Astrocyte of the cerebellum (primary cell): Measurements from ENCODE around the gene VPS45.

Experiments used
- DNase-seq: peaks from one replicate; pipeline ENCODE4 v3.0.0-alpha.2; 2011; ENCODE audit warnings: low read depth
- H3K4me3 ChIP-seq: 2 replicates; pipeline ENCODE4 v1.5.1; 2011; ENCODE audit warnings: mild to moderate bottlenecking, low read depth, low read length, moderate library complexity
- in situ Hi-C: cut with HindIII; loops from 2 replicates; pipeline ENCODE4 v1.10.0; 2017; ENCODE audit warnings: low sequenced_read_pairs
- TF ChIP-seq, protein P1 (sequence below): IDR thresholded peaks from 2 replicates; pipeline ENCODE4 v1.5.1; 2012; ENCODE audit warnings: low read length, low read depth, moderate library complexity, mild to moderate bottlenecking; ENCODE audit errors: missing control alignments

VPS45 gene

GRCh38 chr1:150192012-150192411 is 124.4 kb downstream of the VPS45 start:
- no peak overlapping the region for H3K4me3 ChIP-seq
- TF ChIP-seq, protein P1, sequence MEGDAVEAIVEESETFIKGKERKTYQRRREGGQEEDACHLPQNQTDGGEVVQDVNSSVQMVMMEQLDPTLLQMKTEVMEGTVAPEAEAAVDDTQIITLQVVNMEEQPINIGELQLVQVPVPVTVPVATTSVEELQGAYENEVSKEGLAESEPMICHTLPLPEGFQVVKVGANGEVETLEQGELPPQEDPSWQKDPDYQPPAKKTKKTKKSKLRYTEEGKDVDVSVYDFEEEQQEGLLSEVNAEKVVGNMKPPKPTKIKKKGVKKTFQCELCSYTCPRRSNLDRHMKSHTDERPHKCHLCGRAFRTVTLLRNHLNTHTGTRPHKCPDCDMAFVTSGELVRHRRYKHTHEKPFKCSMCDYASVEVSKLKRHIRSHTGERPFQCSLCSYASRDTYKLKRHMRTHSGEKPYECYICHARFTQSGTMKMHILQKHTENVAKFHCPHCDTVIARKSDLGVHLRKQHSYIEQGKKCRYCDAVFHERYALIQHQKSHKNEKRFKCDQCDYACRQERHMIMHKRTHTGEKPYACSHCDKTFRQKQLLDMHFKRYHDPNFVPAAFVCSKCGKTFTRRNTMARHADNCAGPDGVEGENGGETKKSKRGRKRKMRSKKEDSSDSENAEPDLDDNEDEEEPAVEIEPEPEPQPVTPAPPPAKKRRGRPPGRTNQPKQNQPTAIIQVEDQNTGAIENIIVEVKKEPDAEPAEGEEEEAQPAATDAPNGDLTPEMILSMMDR: no peak
- in situ Hi-C loops: no loop called here
- DNase-seq: peak; percentile 13

DNA sequence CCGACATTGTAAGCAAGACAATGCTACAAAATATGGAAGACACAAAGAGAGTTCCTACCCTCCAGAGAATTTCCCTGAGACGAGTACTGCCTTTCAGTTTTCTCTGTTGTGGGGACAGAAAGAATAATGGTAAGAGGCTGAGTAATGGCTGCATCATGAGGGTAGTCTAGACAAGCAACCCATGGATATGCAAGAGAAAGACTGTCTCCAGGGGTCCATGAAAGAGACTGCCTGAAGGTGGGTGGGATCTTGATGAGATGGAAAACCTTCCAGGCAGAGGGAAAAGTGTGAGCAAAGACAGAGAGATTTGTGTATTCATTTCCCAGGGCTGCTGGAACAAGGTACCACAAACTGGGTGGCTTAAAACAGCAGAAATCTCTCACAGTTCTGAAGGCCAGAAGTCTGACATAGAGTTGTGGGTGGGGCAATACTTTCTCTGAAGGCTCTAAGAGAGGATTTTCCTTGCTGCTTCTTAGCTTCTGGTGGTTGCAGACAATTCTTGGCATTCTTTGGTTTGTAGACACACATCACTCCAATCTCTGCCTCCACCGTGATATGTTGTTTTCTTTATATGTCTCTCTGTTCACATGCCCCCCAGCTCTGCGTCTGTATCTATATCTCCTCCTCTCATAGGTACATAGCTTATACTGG is 126.9 kb downstream of the VPS45 start:
- in situ Hi-C loops: no loop called here
- DNase-seq: no peak

More for the DNA sequence above, 126.9 kb downstream of the VPS45 start:
- no peak overlapping the region for H3K4me3 ChIP-seq
- TF ChIP-seq, protein P1: no peak
